ENCODE data around the gene OGFOD2. TPM values are rescaled to one million over a fixed set of nuclear protein-coding genes. Genes with fewer than 3 reads are reported as not detected.
A peak's percentile ranks its signal among the peaks of the same experiment; 100 is the strongest.

Gene OGFOD2
- polyA plus RNA-seq, 1 donor (not counting 4 experiments of a cell fraction or from before 2014, with no cell fraction given): 6.9 TPM

- FAIRE-seq (no peak), DNase-seq (ENCODE audit: low read depth, low spot score) (no peak)
- Histone ChIP-seq H3K9me1 (ENCODE audit: control insufficient read depth, extremely low read depth, insufficient read depth, low read length) (peaks cover 2% of the 10 kb centered on the region), H2AFZ (ENCODE audit: control insufficient read depth, low read length) (peak overlapping the region; percentile 60), H3K4me1 (ENCODE audit: control insufficient read depth, extremely low read depth, insufficient read depth, low read length) (peaks cover 24% of the 10 kb centered on the region), H3K4me2 (ENCODE audit: control insufficient read depth, extremely low read depth, insufficient read depth, low read depth, low read length) (peak overlapping the region; percentile 84), H3K4me3 (ENCODE audit: control insufficient read depth in 2 of 3, extremely low read depth in 1 of 3, insufficient read depth in 2 of 3, low read depth in 1 of 3, low read length in 3 of 3) (peak overlapping the region; percentile 82 to 91 (median 84)), H3K9ac (ENCODE audit: control insufficient read depth, extremely low read depth, insufficient read depth, low read length) (peak overlapping the region; percentile 86), H3K27ac (ENCODE audit: control insufficient read depth, insufficient read depth, low read length) (peak overlapping the region; percentile 71), H3K27me3 (ENCODE audit: control insufficient read depth, extremely low read depth, insufficient read depth, low read length) (no peaks in the 10 kb centered on the region), H3K79me2 (ENCODE audit: control insufficient read depth, insufficient read depth, low read length) (peaks cover 40% of the 10 kb centered on the region), H3K36me3 (ENCODE audit: control insufficient read depth in 2 of 2, extremely low read depth in 1 of 2, insufficient read depth in 2 of 2, low read length in 2 of 2) (peaks cover 11 to 26% of the 10 kb centered on the region in 2 experiments), H4K20me1 (ENCODE audit: control insufficient read depth, extremely low read depth, insufficient read depth, low read length) (no peaks in the 10 kb centered on the region), H3K9me3 (ENCODE audit: control insufficient read depth, low read depth, low read length) (no peaks in the 10 kb centered on the region)
- dilution Hi-C loops (cut with MboI; ENCODE audit: extremely low pct_ligation_motif_present, low sequenced_read_pairs): no loop called here
- no peak for TF ChIP-seq EZH2 (IDR thresholded peaks at IDR 0.05; ENCODE audit: low read length)
- TF ChIP-seq, protein P1, sequence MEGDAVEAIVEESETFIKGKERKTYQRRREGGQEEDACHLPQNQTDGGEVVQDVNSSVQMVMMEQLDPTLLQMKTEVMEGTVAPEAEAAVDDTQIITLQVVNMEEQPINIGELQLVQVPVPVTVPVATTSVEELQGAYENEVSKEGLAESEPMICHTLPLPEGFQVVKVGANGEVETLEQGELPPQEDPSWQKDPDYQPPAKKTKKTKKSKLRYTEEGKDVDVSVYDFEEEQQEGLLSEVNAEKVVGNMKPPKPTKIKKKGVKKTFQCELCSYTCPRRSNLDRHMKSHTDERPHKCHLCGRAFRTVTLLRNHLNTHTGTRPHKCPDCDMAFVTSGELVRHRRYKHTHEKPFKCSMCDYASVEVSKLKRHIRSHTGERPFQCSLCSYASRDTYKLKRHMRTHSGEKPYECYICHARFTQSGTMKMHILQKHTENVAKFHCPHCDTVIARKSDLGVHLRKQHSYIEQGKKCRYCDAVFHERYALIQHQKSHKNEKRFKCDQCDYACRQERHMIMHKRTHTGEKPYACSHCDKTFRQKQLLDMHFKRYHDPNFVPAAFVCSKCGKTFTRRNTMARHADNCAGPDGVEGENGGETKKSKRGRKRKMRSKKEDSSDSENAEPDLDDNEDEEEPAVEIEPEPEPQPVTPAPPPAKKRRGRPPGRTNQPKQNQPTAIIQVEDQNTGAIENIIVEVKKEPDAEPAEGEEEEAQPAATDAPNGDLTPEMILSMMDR (optimal IDR thresholded peaks at IDR 0.05 in 1 of 3, IDR thresholded peaks at IDR 0.05 in 1 of 3, conservative IDR thresholded peaks at IDR 0.05 in 1 of 3; ENCODE audit: extremely low read depth in 1 of 3, insufficient read depth in 2 of 3, low read length in 3 of 3): no peak
Observed at GRCh38 chr12:122981036-122981471, 6.0 kb downstream of the OGFOD2 start.

DNA sequence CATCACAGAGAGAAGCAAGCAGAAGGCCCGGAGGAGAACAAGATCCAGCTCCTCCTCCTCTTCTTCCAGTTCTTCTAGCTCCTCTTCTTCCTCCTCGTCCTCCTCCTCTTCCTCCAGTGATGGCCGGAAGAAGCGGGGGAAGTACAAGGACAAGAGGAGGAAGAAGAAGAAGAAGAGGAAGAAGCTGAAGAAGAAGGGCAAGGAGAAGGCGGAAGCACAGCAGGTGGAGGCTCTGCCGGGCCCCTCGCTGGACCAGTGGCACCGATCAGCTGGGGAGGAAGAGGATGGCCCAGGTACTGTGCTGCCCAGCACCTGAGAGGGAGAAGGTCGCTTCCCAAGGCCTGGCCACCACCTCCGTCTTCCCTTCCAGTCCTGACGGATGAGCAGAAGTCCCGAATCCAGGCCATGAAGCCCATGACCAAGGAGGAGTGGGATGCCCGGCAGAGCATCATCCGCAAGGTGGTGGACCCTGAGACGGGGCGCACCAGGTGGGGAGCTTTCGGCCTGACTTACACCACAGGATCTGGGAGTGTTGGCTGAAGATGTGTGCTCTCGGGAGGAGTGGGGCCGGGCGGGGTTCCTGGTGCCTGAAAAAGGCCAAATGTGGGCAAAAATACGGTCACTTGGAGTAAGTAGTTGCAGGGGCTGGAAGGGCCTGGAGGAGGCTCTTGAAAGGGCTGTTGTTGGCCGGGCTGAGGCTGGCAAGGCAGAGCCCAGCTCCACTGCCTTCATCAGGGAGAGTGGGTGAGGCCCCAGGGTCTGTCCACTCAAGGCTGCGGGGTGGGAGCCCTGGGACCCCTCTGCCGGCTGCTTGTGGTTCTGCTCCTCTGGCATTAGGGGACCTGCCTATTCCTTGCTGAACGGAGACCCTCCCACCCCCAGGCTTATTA lies 6.8 kb downstream of the OGFOD2 start:
- H3K4me1 ChIP-seq (ENCODE audit: control insufficient read depth, extremely low read depth, insufficient read depth, low read length): peaks cover 20% of the 10 kb centered on the region
- dilution Hi-C loops (cut with MboI; ENCODE audit: extremely low pct_ligation_motif_present, low sequenced_read_pairs): no loop called here

More for the DNA sequence above, 6.8 kb downstream of the OGFOD2 start:
- H3K36me3 ChIP-seq (ENCODE audit: control insufficient read depth in 2 of 2, extremely low read depth in 1 of 2, insufficient read depth in 2 of 2, low read length in 2 of 2): peaks cover 12 to 27% of the 10 kb centered on the region in 2 experiments
- H3K9me1 ChIP-seq (ENCODE audit: control insufficient read depth, extremely low read depth, insufficient read depth, low read length): peaks cover 2% of the 10 kb centered on the region
- no peak overlapping the region for H2AFZ ChIP-seq (ENCODE audit: control insufficient read depth, low read length)
- peaks cover 32% of the 10 kb centered on the region for H3K79me2 ChIP-seq (ENCODE audit: control insufficient read depth, insufficient read depth, low read length)
- no peak for DNase-seq (ENCODE audit: low read depth, low spot score)
- H3K27ac ChIP-seq (ENCODE audit: control insufficient read depth, insufficient read depth, low read length): peak overlapping the region; percentile 71
- H3K9me3 ChIP-seq (ENCODE audit: control insufficient read depth, low read depth, low read length): no peaks in the 10 kb centered on the region
- H4K20me1 ChIP-seq (ENCODE audit: control insufficient read depth, extremely low read depth, insufficient read depth, low read length): no peaks in the 10 kb centered on the region
- TF ChIP-seq EZH2 (IDR thresholded peaks at IDR 0.05; ENCODE audit: low read length): no peak
- TF ChIP-seq, protein P1 (optimal IDR thresholded peaks at IDR 0.05 in 1 of 3, IDR thresholded peaks at IDR 0.05 in 1 of 3, conservative IDR thresholded peaks at IDR 0.05 in 1 of 3; ENCODE audit: extremely low read depth in 1 of 3, insufficient read depth in 2 of 3, low read length in 3 of 3): no peak
- H3K27me3 ChIP-seq (ENCODE audit: control insufficient read depth, extremely low read depth, insufficient read depth, low read length): no peaks in the 10 kb centered on the region
- peak overlapping the region; percentile 84 for H3K4me2 ChIP-seq (ENCODE audit: control insufficient read depth, extremely low read depth, insufficient read depth, low read depth, low read length)
- H3K4me3 ChIP-seq (ENCODE audit: control insufficient read depth in 2 of 3, extremely low read depth in 1 of 3, insufficient read depth in 2 of 3, low read depth in 1 of 3, low read length in 3 of 3): peak overlapping the region; percentile 82 to 91 (median 84)
- FAIRE-seq: no peak
- H3K9ac ChIP-seq (ENCODE audit: control insufficient read depth, extremely low read depth, insufficient read depth, low read length): peak overlapping the region; percentile 86
